Type B pancreatic cell (in vitro differentiated cells): Measurements from ENCODE around the gene PUSL1. TPM values are rescaled to one million over a fixed set of nuclear protein-coding genes. Genes with fewer than 3 reads are reported as not detected.
A peak's percentile ranks its signal among the peaks of the same experiment; 100 is the strongest.

Source experiments
- DNase-seq: peaks from one replicate; pipeline ENCODE4 v3.0.0; 2021; ENCODE audit warnings: mixed read lengths; ENCODE audit not compliant: unreplicated experiment; ENCODE audit errors: extremely low spot score
- H3K27ac Mint-ChIP-seq: 2 replicates; pipeline ENCODE4 v1.8.0; 2021; ENCODE audit warnings: mild to moderate bottlenecking, mixed read lengths
- H3K27me3 Mint-ChIP-seq: 2 replicates; pipeline ENCODE4 v1.8.0; 2021; ENCODE audit warnings: mixed read lengths
- H3K36me3 Mint-ChIP-seq: 2 replicates; pipeline ENCODE4 v1.8.0; 2021; ENCODE audit warnings: mixed read lengths
- H3K4me1 Mint-ChIP-seq: one replicate; pipeline ENCODE4 v1.8.0; 2021; ENCODE audit warnings: mixed read lengths; ENCODE audit not compliant: unreplicated experiment
- H3K4me3 Mint-ChIP-seq: 2 replicates; pipeline ENCODE4 v1.8.0; 2021; ENCODE audit warnings: mild to moderate bottlenecking, mixed read lengths
- H3K9me3 Mint-ChIP-seq: 2 replicates; pipeline ENCODE4 v1.8.0; 2021; ENCODE audit warnings: mixed read lengths
- CTCF ChIP-seq: fragments of 200-600 bp; sonication (generic); conservative IDR thresholded peaks from 2 replicates; pipeline ENCODE4 v1.5.0; 2021; ENCODE audit warnings: antibody characterized with exemption, mild to moderate bottlenecking
- total RNA-seq: library from RNA; stranded (reverse); gene quantifications from 2 replicates; pipeline ENCODE4 v1.2.1, GENCODE V29; 2021; ENCODE audit warnings: low replicate concordance

Gene PUSL1
- total RNA-seq, 1 donor from 2014 or later, result 20.4 TPM

- Mint-ChIP-seq H3K27ac (no peak overlapping the region), H3K4me1 (peaks cover 26% of the 10 kb centered on the region), H3K36me3 (peaks cover 5% of the 10 kb centered on the region)
These were observed 40.1 kb upstream of the PUSL1 start for GRCh38 chr1:1268284-1268682.

GRCh38 chr1:1270813-1271212 is 37.6 kb upstream of the PUSL1 start:
- Mint-ChIP-seq H3K9me3 (no peaks in the 10 kb centered on the region), H3K4me1 (peaks cover 26% of the 10 kb centered on the region), H3K27ac (peak overlapping the region; percentile 60), H3K27me3 (no peaks in the 10 kb centered on the region), H3K36me3 (peaks cover 5% of the 10 kb centered on the region), H3K4me3 (peak overlapping the region; percentile 74)
- DNase-seq, result no peak
- TF ChIP-seq CTCF, result no peak

More at GRCh38 chr1:1268284-1268682, 40.1 kb upstream of the PUSL1 start:
- no peak for DNase-seq
- Mint-ChIP-seq H3K9me3 (no peaks in the 10 kb centered on the region), H3K4me3 (no peak overlapping the region), H3K27me3 (no peaks in the 10 kb centered on the region)
- no peak for TF ChIP-seq CTCF

GRCh38 chr1:1272341-1273208 is 35.8 kb upstream of the PUSL1 start:
- H3K27me3 Mint-ChIP-seq, result no peaks in the 10 kb centered on the region
- peak overlapping the region; percentile 84 for H3K27ac Mint-ChIP-seq
- no peak for DNase-seq

GRCh38 chr1:1273209-1273511 is 35.2 kb upstream of the PUSL1 start:
- peak overlapping the region; percentile 90 for H3K4me3 Mint-ChIP-seq
- H3K27me3 Mint-ChIP-seq, result no peaks in the 10 kb centered on the region
- peak overlapping the region; percentile 84 for H3K27ac Mint-ChIP-seq
- no peaks in the 10 kb centered on the region for H3K9me3 Mint-ChIP-seq
- no peak for TF ChIP-seq CTCF
- no peak for DNase-seq
- peaks cover 5% of the 10 kb centered on the region for H3K36me3 Mint-ChIP-seq
- H3K4me1 Mint-ChIP-seq, result peaks cover 26% of the 10 kb centered on the region

More at GRCh38 chr1:1272341-1273208, 35.8 kb upstream of the PUSL1 start:
- Mint-ChIP-seq H3K9me3 (no peaks in the 10 kb centered on the region), H3K4me1 (peaks cover 26% of the 10 kb centered on the region), H3K4me3 (peak overlapping the region; percentile 90), H3K36me3 (peaks cover 5% of the 10 kb centered on the region)
- no peak for TF ChIP-seq CTCF

GRCh38 chr1:1273512-1274298 is 34.7 kb upstream of the PUSL1 start, which contains the start of gene UBE2J2:
Gene UBE2J2 (minus strand): TSS chr1:1273854. CDS start chr1:1267992, 5,862 bp downstream.
- peaks cover 5% of the 10 kb centered on the region for H3K36me3 Mint-ChIP-seq
- H3K9me3 Mint-ChIP-seq, result no peaks in the 10 kb centered on the region
- H3K27ac Mint-ChIP-seq, result peak within 1 kb of the TSS; percentile 84
- H3K4me1 Mint-ChIP-seq, result peaks cover 26% of the 10 kb centered on the region
- H3K4me3 Mint-ChIP-seq, result peak within 1 kb of the TSS; percentile 90
- DNase-seq, result peak; percentile 93
- TF ChIP-seq CTCF, result no peak
- H3K27me3 Mint-ChIP-seq, result no peaks in the 10 kb centered on the region
